NCI-H1092 (cell line): ENCODE measurements around the gene SMAP2.
"Not testable (repeated sequence)": the region's sequence is repeated elsewhere in the genome, so short reads cannot be mapped to it uniquely, and the experiment has no call there.

ENCODE experiments used
- DNase-seq: peaks from one replicate; lab custom pipeline; 2025; lab: John Stamatoyannopoulos, UW

SMAP2 gene

DNA sequence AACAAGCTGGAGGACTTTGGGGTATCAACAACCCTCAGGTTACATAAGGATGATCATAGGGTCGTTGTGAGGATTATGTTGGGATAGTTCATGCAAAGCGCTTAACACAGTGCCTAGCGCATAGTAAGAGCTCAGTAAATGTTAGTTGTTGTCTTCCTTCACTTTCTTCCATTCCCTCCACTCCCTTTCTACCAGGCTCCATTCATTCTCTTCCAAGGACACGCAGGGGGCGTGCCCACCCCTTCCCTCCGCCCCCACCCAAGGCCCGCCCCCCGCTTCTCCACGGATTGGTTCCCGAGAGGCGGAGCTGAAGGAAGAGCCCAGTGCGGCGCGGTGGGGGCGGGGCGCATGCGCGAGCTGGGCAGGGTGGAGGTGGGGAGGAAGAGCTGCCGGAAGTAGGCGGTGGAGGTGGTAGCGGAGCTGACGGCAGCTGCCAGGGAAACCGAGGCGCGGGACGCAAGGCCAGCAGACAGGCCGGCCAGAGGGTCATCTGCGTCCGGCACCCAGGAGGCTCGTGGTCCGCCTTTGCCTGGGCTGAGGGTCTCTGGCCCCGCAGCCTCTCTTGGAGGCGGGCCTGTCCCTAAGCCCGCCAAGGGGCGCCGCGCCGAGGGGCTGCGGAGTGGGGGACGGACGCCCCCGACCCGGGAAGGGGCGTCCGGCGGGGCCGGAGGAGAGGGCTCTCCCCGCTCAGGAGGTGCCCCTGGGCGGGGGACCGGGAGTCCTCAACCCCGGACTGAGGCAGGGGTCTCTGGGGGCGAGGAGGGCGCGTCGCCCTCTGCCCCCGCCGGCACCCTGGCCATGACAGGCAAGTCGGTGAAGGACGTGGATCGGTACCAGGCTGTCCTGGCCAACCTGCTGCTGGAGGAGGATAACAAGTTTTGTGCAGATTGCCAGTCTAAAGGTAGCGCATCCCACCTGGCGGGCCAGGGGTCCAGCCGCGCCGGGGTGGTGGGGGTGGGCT is at the start of gene SMAP2:
SMAP2 (plus strand) TSS at position 405 of the 961 bp plus-strand sequence; CDS start at position 799, 394 bp downstream.
- peak; percentile 97 for DNase-seq

DNA sequence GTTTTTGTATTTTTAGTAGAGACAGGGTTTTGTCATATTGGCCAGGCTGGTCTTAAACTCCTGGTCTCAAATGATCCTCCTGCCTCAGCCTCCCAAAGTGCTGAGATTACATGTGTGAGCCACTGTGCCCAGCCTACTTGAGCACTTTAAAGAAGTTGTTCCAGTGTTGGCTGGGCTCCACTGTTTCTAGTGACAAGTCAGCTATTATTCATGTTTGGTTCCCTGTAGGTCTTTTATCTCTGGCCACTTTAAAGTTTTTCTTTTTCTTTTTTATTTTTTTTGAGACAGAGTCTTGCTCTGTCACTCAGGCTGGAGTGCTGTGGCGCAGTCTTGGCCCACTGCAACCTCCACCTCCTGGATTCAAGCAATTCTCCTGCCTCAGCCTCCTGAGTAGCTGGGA is 42.1 kb upstream of the SMAP2 start:
- DNase-seq = not testable (repeated sequence)

DNA sequence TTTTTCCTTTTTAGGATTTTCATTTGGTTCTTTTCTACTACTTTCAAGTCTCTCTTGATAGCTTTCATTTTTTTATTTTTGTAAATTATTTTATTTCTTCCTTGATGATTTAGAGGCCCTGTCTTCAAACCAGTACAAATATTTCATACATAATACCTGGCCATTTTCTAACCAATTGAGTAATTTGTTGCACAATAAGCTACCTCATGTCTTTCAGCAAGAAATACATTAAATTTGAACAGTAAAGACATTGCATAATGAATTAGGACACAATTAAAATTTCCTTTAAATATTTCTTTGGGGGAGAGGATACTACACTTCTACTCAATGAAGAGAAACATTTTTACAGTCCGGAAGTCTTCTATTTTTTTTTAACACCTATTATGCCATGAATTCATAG is 40.8 kb upstream of the SMAP2 start:
- DNase-seq = no peak

DNA sequence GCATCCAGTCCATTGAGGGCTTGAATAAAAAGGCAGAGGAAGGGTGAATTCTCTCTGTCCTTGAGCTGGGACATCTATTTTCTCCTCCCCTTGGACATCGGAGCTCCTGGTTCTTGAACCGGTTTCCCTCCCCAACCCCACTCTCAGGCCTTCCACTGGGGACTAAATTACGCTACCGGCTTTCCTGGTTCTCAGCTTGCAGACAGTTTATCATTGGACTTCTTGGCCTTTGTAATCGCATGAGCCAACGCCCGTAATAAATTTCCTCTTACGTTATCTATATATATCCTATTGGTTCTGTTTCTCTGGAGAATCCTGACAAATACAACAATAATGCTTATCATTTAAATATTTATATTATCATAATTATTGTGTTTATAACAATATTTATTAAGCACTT is 36.1 kb upstream of the SMAP2 start:
- no peak for DNase-seq

DNA sequence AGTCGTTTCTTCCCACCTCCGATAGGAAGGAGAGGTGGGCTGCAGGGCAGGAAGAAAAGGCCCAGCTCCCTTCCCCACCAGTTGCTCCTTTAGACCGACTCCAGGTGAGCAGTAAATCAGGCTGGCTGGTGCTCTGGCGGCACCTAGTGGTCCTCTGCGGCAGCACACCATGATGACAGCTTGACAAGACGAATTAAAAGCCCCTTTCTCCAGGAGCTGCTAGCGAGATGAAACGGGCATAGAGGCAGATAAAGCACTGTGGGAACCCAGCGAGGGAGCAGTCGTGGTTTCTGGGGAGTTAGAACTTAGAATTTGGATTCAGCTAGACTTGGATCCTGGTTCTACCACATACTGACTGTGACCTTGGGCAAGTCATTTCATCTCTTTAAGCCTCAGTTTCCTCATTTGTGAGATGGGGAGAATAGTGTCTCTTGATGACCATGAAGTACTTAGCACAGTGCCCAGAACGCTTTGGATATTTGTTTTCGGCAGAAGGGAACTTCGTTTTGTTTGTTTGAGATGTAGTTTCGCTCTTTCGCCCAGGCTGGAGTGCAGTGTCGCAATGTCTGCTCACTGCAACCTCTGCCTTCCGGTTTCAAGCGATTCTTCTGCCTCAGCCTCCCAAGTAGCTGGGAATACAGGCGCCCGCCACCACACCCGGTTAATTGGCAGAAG is 34.6 kb upstream of the SMAP2 start:
- peak; percentile 95 for DNase-seq

DNA sequence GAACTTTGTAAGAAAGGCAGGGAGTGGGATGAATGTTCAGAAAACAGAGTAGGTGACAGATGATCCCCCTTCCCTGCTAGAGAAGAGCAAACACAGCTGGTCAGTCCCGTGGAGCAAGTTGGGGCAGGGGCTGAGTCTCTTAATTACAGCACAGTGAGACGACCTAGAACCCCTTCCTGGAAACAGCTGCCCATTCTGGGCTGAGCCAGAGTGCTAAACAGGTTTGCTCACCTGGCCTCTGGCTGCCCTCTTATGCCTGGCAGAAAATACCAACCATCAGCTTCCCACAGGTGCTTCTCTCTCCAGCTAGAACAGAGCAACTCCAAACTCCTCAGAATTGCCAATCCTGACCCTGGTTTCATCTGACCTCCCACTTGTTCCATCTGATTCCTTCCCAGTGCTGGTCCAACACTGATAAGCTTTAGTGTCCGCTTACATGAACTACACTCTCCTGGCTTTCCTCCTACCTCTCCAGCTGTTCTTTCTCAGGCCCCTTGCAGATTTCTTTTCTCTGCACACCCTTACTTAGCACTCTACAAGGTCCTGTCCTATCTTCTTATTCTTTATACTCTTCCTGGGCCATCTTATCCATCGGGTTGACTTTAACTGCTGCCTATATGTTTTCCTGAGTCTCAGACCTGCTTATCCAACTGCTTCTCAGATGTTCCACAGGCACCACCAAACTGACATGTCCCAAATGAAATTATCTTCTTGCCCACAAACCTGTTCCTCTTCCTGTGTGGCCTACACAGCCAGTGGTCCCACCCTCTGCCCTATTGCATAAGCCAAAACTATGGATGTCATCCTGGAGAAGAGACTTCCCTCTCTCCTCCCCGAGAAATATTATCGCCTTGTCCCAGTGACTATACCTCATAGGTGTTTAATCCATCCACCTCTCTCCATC is 33.9 kb upstream of the SMAP2 start:
- peak; percentile 41 for DNase-seq

DNA sequence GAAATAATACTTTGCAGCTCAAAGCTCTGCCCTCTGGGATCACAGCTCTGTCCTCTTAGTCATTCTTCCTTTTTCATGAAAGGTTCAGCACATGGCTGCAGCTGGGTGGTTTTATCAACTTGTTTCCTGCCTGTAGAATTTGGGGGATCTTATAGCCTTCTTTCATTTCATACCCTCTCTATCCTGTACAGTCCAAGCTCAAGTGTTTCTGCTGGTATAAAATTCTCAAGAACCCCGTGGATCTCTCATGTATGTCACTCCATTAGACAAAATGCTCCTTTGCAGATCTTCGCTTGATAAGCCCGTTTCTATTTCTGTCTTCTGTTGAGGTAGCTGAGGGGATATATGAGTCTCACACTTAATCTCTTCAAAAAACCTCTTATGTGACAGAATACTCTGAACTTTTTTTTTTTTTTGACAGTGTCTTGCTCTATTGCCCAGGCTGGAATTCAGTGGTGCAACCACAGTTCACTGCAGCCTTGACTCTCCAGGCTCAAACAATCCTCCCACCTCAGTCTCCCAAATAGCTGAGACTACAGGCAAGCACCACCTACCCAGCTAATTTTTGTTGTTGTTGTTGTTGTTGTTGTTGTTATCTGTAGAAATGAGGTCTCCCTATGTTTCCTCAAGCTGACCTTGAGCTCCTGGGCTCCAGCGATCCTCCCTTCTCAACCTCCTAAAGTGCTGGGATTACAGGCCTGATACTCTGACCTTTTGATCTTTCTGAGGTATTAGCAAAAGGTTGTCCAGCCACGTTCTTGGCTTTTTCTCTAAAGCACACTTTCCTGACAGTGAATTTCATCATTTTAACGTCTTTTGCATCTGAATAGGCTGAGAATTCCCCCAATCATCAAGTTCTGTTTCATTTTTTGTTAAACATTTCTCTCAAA is 31.8 kb upstream of the SMAP2 start:
- DNase-seq = no peak

DNA sequence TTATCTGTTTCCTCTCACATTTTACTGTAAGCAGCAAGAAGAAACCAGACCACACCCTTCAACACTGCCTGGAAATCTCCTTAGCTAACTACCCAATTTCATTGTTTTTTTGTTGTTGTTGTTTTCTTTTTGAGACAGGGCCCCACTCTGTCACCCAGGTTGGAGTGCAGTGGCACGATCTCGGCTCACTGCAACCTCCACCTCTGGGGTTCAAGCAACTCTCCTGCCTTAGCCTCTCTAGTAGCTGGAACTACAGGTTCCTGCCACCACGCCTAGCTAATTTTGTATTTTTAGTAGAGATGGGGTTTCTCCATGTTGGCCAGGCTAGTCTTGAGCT is 31.2 kb upstream of the SMAP2 start:
- not testable (repeated sequence) for DNase-seq

DNA sequence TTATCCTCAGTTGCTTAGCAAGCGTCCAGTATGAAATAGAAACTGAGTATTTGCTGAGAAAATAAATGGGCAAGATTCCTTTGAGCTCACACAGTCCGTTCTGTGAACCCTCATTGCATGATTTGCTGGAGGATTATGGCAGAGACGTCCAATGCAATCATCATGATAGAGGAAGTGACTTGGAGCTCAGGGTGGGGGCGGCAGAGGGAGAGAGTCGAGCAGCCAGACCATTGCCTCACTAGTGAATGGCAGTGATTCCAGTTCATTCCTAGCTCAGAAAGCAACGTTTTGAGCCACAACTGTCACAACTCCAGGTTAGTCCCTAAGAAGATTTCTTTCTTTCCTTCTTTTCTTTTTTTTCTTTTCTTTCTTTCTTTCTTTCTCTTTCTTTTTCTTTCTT is 28.9 kb upstream of the SMAP2 start:
- DNase-seq = no peak

DNA sequence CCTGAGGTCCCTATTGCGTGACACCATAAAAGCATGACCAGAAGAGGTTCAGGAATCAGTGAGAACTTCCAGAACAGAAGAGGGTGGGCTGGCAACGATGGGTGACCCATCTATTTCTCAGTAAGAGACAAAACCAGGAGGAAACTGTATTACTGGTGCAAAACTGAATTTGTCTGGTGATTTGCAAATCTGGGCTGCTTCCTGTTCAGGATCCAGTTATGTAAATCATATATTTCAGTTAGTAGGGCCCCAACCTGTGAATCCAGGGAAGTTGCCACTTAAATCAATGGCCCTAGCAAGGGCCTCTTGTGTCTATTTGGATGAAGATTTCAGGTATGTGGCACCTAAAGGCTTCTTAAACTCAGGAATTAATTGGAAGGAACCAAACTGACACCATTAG is 23.1 kb upstream of the SMAP2 start:
- no peak for DNase-seq

DNA sequence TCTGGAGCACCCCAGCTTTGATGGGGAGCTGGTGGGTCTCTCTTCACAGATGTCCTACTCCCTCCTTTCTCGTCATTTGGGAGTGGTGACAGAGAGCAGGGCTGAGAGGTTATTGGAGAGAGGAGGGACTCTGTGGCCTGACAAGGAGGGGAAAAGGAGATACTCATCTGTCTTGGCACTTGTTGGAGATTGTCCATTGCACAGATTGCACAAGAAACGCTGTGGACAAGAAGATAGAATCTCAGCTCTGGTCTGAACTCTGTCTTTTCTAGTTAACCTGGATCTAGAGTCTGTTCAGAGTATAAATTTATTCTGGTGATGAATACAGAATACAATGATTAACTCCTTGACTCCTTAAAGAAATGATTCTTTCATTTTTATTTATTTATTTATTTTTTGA is 22.4 kb upstream of the SMAP2 start:
- no peak for DNase-seq

DNA sequence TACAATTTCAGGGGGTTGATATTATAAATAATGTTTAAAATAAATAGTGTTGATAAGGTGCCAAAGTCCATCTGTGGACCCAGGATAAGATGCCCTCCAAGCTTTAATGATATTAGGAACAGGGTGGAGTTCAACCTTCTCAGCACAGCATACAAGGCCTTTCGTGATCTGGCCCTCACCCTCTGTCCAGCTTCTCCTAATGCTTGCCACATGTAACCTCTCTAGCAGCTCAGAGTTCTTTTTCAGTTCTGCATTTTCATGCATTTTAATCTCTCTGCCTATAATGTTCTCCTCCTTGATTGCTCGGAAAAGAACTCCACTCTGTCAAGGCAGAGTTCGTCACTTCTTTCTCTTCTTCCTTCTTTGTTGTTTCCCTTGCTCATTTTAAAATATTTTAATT is 21.4 kb upstream of the SMAP2 start:
- no peak for DNase-seq

DNA sequence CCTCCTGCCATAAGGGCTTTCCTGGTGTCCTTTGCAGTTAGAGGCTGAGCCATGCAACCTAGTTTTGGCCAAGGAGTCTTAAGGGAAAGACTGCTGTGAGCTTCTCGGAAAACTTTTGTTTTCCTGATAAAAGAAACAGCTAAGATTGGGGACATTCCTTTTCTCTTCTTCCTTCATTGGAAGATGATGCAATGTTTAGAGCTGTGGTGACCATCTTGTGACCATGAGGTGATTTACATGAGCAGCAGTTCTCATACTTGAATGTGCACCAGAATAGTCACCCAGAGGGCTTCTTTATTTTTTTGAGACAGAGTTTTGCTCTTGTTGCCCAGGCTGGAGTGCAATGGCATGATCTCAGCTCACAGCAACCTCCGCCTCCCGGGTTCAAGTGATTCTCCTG is 20.4 kb upstream of the SMAP2 start:
- no peak for DNase-seq

DNA sequence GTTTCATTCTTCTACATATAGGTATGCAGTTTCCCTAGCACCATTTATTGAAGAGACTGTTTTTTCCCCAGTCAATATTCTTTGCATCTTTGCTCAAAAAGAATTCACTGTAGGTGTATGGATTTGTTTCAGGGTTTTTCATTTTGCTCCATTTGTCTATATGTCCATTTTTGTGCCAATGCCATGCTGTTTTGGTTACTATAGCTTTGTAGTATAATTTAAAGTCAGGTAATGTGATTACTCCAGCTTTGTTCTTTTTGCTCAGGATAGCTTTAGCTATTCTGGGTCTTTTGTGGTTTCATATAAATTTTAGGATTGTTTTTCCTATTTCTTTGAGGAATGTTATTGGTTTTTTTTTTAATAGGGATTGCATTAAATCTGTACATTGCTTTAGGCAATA is 15.9 kb upstream of the SMAP2 start:
- DNase-seq = no peak

DNA sequence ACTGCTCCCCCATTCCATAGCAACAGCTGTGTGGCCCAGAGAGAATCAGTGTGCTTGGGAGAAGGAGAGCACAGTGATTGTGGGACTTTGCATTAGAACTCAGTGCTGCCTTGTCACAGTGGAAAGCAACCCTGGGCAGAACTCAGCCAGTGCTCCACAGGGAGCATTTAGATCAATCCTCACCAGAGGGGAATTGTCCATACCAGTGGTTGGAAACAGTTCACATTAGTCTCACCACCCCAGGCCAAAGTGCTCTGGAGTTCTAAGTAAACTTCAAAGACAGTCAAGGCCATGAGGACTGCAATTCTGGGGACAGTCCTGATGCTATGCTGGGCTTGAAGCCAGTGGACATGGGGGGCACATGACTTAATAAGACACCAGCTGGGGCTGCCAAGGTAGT is 12.9 kb upstream of the SMAP2 start:
- DNase-seq = no peak

DNA sequence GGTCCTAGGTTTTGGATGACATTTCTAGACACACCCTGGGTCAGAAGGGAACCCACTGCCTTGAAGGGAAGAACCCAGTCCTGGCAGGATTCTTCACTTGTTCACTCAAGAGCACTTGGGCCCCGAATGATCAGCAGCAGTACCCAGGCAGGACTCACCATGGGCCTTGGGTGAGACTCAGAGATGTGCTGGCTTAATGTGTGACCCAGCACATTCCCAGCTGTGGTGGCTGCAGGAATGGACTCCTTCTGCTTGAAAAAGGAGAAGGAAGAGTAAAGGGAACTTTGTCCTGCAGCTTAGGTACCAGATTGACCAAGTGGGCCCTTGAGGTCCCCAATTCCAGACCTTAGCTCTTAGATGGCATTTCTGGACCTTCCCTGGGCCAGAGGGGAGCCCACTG is 12.3 kb upstream of the SMAP2 start:
- DNase-seq = no peak

DNA sequence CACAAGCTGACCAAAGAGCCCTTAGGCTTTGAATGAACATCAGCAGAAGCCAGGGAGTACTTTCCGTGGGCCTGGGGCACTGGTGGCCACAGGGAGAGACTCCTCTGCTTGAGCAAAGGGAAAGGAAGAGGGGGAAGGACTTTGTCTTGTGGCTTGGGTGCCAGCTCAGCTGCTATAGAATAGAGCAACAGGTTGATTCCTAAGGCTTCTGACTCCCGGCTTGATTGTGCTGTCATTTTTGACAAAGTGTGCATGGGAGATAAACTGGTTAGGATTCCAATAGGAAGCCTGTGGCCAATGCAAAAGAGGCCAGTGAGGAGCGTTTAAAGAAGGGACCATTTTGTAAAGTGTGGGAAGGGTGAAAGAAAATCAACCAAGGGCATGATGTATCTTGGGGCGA is 11.9 kb upstream of the SMAP2 start:
- DNase-seq = no peak

DNA sequence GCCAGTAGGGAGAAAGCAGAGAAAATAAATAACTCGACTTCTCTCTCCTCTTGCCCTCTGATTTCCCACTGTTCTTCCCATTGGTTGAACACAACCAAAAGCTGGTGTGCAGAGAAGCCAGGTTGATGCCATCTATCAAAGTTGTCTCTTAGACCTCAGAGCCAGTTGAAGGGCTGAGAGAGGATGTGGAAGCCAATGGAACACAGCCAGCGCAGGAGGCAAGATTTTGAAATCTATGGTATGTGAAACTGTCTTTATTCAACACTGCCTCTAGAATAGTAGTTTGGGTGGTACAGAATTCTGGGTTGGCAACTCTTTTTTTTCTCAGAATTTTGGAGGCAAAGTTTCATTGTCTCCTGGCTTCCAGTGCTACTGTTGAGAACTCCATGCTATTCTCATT is 11.3 kb upstream of the SMAP2 start:
- DNase-seq = no peak

DNA sequence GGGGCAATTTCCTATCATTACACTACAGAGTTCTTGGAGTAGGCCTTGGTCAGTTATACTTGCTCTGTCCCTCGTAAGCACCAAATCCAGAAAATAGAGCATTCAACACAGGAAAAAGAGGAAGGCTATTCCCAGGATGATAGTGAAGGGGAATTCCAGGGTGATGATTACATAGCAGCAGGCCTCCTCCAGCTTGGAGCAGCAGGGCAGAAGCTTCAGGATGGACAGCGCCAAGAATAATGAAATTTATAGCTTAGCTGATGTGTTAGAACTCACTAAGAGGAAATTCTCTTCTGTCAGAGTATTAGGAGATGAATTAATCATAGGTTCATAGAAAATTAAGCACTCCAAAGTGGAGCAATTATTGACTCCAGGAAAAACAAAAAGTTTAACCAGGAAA is 10.8 kb upstream of the SMAP2 start:
- DNase-seq = no peak

DNA sequence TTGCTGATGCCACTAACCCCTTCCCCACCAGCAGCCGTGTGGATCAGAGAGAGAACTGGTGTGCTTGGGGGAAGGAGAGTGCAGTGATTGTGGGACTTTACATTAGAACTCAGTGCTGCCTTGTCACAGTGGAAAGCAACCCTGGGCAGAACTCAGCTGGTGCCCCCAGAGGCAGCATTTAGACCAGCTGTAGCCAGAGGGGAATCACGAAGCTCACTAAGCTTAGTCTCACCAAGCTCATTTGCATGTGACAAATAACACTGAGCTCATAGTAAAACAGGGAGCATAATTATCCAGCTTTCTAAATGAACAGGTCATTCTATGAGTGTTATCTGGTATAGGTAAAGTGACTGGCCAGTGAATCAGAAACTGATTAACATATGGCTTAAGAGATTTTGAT is 9.8 kb upstream of the SMAP2 start:
- DNase-seq = no peak

DNA sequence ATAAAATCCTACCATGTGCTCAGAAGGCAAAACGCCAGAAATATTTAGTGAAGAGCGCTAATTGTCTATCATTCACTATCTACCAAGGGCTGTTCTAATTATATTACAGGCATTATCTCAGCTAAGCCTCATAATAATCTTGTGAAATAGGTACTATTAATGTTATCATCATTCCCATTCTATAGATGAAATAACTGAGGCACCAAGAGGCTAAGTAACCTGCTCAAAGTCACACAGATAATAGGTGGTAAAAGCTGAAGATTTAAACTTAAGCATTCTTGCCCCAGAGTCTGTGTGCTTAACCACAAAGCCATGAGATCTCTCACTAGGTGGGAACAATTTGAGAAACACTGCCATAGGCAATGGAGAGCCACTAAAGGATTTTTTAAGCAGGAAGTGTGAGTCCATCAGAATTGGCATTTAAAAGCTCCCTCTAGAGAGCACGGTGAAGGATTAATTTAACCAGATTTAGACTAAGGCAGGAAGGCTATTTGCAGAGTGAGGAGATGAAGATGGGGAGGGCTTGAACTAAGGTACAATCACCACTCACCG is 1.7 kb upstream of the SMAP2 start:
- DNase-seq = no peak
